H9 (cell line): ENCODE data around the gene RPL15. TPM values are rescaled to one million over a fixed set of nuclear protein-coding genes. Genes with fewer than 3 reads are reported as not detected.
A peak's percentile ranks its signal among the peaks of the same experiment; 100 is the strongest.
"Not testable (repeated sequence)": the region's sequence is repeated elsewhere in the genome, so short reads cannot be mapped to it uniquely, and the experiment has no call there.

ENCODE experiments used
- DNase-seq: peaks from one replicate; pipeline ENCODE4 v3.0.0-alpha.2; 2017
- H2AFZ ChIP-seq: one replicate; pipeline ENCODE4 v1.6.1; 2013; ENCODE audit warnings: mild to moderate bottlenecking, low read length, control low read depth, moderate library complexity
- H2AK5ac ChIP-seq: 2 replicates; pipeline ENCODE4 v1.6.1; 2013; ENCODE audit warnings: low read length, control low read depth, mixed read lengths; ENCODE audit not compliant: insufficient read length
- H2BK120ac ChIP-seq: one replicate; pipeline ENCODE4 v1.6.1; 2013; ENCODE audit warnings: low read depth, mild to moderate bottlenecking, low read length, control low read depth, inconsistent platforms; ENCODE audit not compliant: poor library complexity, severe bottlenecking
- H2BK12ac ChIP-seq: 2 replicates; pipeline ENCODE4 v1.6.1; 2013; ENCODE audit warnings: low read length, control low read depth, mixed read lengths, low read depth; ENCODE audit not compliant: insufficient read length
- H2BK15ac ChIP-seq: 2 replicates; pipeline ENCODE4 v1.6.1; 2013; ENCODE audit warnings: low read depth, low read length, control low read depth
- H2BK20ac ChIP-seq: one replicate; pipeline ENCODE4 v1.6.1; 2013; ENCODE audit warnings: low read depth, mild to moderate bottlenecking, low read length, control low read depth, inconsistent platforms; ENCODE audit not compliant: poor library complexity, severe bottlenecking
- H2BK5ac ChIP-seq: 2 replicates; pipeline ENCODE4 v1.6.1; 2013; ENCODE audit warnings: low read length, control low read depth, mixed read lengths; ENCODE audit not compliant: insufficient read length
- H3K14ac ChIP-seq: 2 replicates; pipeline ENCODE4 v1.6.1; 2013; ENCODE audit warnings: low read length, control low read depth; ENCODE audit not compliant: insufficient read depth
- H3K18ac ChIP-seq: 2 replicates; pipeline ENCODE4 v1.6.1; 2013; ENCODE audit warnings: low read depth, mild to moderate bottlenecking, mixed read lengths, low read length, control low read depth; ENCODE audit not compliant: insufficient read length
- H3K23ac ChIP-seq: 2 replicates; pipeline ENCODE4 v1.6.1; 2013; ENCODE audit warnings: low read length, control low read depth, mixed read lengths, low read depth; ENCODE audit not compliant: insufficient read length
- H3K23me2 ChIP-seq: 2 replicates; pipeline ENCODE4 v1.6.1; 2013; ENCODE audit warnings: low read depth, mild to moderate bottlenecking, mixed read lengths, low read length, control low read depth; ENCODE audit not compliant: insufficient read length, poor library complexity, severe bottlenecking
- H3K27ac ChIP-seq: 2 replicates; pipeline ENCODE4 v1.5.1; 2013; ENCODE audit warnings: low read length, control low read depth, mixed read lengths, low read depth; ENCODE audit not compliant: insufficient read length
- H3K27me3 ChIP-seq: 2 replicates; pipeline ENCODE4 v1.6.1; 2013; ENCODE audit warnings: low read length, control low read depth, inconsistent platforms; ENCODE audit not compliant: insufficient read depth
- H3K4ac ChIP-seq: 2 replicates; pipeline ENCODE4 v1.6.1; 2013; ENCODE audit warnings: low read depth, mild to moderate bottlenecking, control low read depth, inconsistent platforms, low read length, moderate library complexity
- H3K4me1 ChIP-seq: 2 replicates; pipeline ENCODE4 v1.6.1; 2013; ENCODE audit warnings: low read length, control low read depth, inconsistent platforms; ENCODE audit not compliant: insufficient read depth
- H3K4me2 ChIP-seq: 2 replicates; pipeline ENCODE4 v1.6.1; 2013; ENCODE audit warnings: low read length, control low read depth, mixed read lengths; ENCODE audit not compliant: insufficient read length, insufficient read depth
- H3K56ac ChIP-seq: 2 replicates; pipeline ENCODE4 v1.6.1; 2013; ENCODE audit warnings: low read depth, mild to moderate bottlenecking, mixed read lengths, low read length, control low read depth; ENCODE audit not compliant: insufficient read length
- H3K79me1 ChIP-seq: 2 replicates; pipeline ENCODE4 v1.6.1; 2013; ENCODE audit warnings: low read depth, mild to moderate bottlenecking, moderate library complexity, low read length, control low read depth, inconsistent platforms; ENCODE audit not compliant: insufficient read depth, poor library complexity, severe bottlenecking
- H3K79me2 ChIP-seq: 2 replicates; pipeline ENCODE4 v1.6.1; 2013; ENCODE audit warnings: low read length, control low read depth, inconsistent platforms; ENCODE audit not compliant: insufficient read depth
- H3K9ac ChIP-seq: 2 replicates; pipeline ENCODE4 v1.6.1; 2013; ENCODE audit warnings: low read length, control low read depth, mixed read lengths; ENCODE audit not compliant: insufficient read length; ENCODE audit errors: extremely low read depth
- H3K9me3 ChIP-seq: one replicate; pipeline ENCODE4 v1.6.1; 2013; ENCODE audit warnings: low read depth, low read length, inconsistent platforms; ENCODE audit not compliant: control insufficient read depth
- H3T11ph ChIP-seq: one replicate; pipeline ENCODE4 v1.6.1; 2013; ENCODE audit warnings: mild to moderate bottlenecking, low read length, control low read depth, inconsistent platforms
- H4K20me1 ChIP-seq: one replicate; pipeline ENCODE4 v1.6.1; 2013; ENCODE audit not compliant: control insufficient read depth, insufficient read length, insufficient read depth
- H4K5ac ChIP-seq: 2 replicates; pipeline ENCODE4 v1.6.1; 2013; ENCODE audit warnings: low read depth, mild to moderate bottlenecking, mixed read lengths, low read length, control low read depth; ENCODE audit not compliant: insufficient read length
- H4K8ac ChIP-seq: replicated peaks from 2 replicates; pipeline ENCODE4 v1.6.1; 2013; ENCODE audit warnings: low read length, control low read depth, mixed read lengths, low read depth; ENCODE audit not compliant: insufficient read length
- H4K91ac ChIP-seq: 2 replicates; pipeline ENCODE4 v1.6.1; 2013; ENCODE audit warnings: low read depth, mild to moderate bottlenecking, moderate library complexity, mixed read lengths, low read length, control low read depth; ENCODE audit not compliant: insufficient read length
- H3K27ac Mint-ChIP-seq, 3 experiments: 2 replicates in 2 of 3; 3 replicates in 1 of 3; pipeline ENCODE4 v1.8.0; 2020 to 2021; ENCODE audit warnings: mixed read lengths in 3 of 3, mild to moderate bottlenecking in 1 of 3, moderate library complexity in 1 of 3
- H3K27me3 Mint-ChIP-seq: 2 replicates; pipeline ENCODE4 v1.8.0; 2021; ENCODE audit warnings: low read depth, mild to moderate bottlenecking, moderate library complexity, mixed read lengths
- H3K36me3 Mint-ChIP-seq, 3 experiments: 2 replicates in 2 of 3; 3 replicates in 1 of 3; pipeline ENCODE4 v1.8.0; 2020 to 2021; ENCODE audit warnings: low read depth in 3 of 3, mixed read lengths in 3 of 3; ENCODE audit not compliant: insufficient read depth in 1 of 3
- H3K4me1 Mint-ChIP-seq, 2 experiments: 2 replicates each; pipeline ENCODE4 v1.8.0; 2020; ENCODE audit warnings: mixed read lengths in 2 of 2
- H3K4me3 Mint-ChIP-seq, 2 experiments: 2 replicates in 1 of 2; 3 replicates in 1 of 2; pipeline ENCODE4 v1.8.0; 2020 to 2021; ENCODE audit warnings: mild to moderate bottlenecking in 2 of 2, mixed read lengths in 2 of 2, moderate library complexity in 1 of 2
- H3K9me3 Mint-ChIP-seq, 2 experiments: 2 replicates in 1 of 2; 3 replicates in 1 of 2; pipeline ENCODE4 v1.8.0; 2020; ENCODE audit warnings: mild to moderate bottlenecking in 2 of 2, mixed read lengths in 2 of 2, moderate library complexity in 1 of 2
- WGBS: extraction: QIAGEN DNeasy Blood & Tissue Kit; methylation state at CpG from one replicate; pipeline ENCODE4 v1.1.7; 2013; ENCODE audit warnings: missing lambda C conversion rate, low lambda C conversion rate, mixed read lengths; ENCODE audit not compliant: insufficient read length; ENCODE audit errors: extremely low coverage; 5-methylcytosine and 5-hydroxymethylcytosine counted together
- total RNA-seq: library from RNA; stranded (reverse); gene quantifications from 2 replicates; pipeline ENCODE4 v1.2.1, GENCODE V29; 2021

RPL15 gene
- total RNA-seq, 1 experiment from 2014 or later, result 2,794 TPM

- not testable (repeated sequence) for H3K4me1 ChIP-seq, H3K79me1 ChIP-seq, H2BK20ac ChIP-seq, H3K27me3 Mint-ChIP-seq, H4K20me1 ChIP-seq, H2AFZ ChIP-seq, H3K9me3 ChIP-seq, H4K91ac ChIP-seq, H2BK15ac ChIP-seq, H3K56ac ChIP-seq, H2AK5ac ChIP-seq, H3T11ph ChIP-seq, H3K23ac ChIP-seq, H3K9me3 Mint-ChIP-seq, H4K5ac ChIP-seq, H2BK12ac ChIP-seq, H3K4ac ChIP-seq, H3K27me3 ChIP-seq, DNase-seq, H2BK5ac ChIP-seq, H3K27ac ChIP-seq, H2BK120ac ChIP-seq, H4K8ac ChIP-seq, H3K14ac ChIP-seq, H3K18ac ChIP-seq
- Histone ChIP-seq H3K4me2 (peak overlapping the region; percentile 91), H3K23me2 (peaks cover 10% of the 10 kb centered on the region), H3K79me2 (peaks cover 15% of the 10 kb centered on the region; the same call in 1 of the 2 replicates), H3K9ac (peak overlapping the region; percentile 99)
- peak overlapping the region; percentile 99 for H3K27ac Mint-ChIP-seq
- H3K4me1 Mint-ChIP-seq, result peaks cover 33 to 37% of the 10 kb centered on the region in 2 experiments
- peak overlapping the region; percentile 99 for H3K4me3 Mint-ChIP-seq
- H3K36me3 Mint-ChIP-seq, result peaks cover 31 to 48% (median 39%) of the 10 kb centered on the region in 3 experiments
- no CpG with 5 or more reads among the region's 12 CpGs for WGBS
Observed at GRCh38 chr3:23918331-23918730, 1.4 kb downstream of the RPL15 start.
